ENCODE data around the gene ELL.

Gene ELL

GRCh38 chr19:18518639-18519038 is 3.2 kb downstream of the ELL start:
- TF ChIP-seq CTCF (IDR thresholded peaks at IDR 0.05; ENCODE audit: low read depth, low read length, missing control alignments): no peak
- no peak for DNase-seq
- in situ Hi-C loops (cut with HindIII; ENCODE audit: low pct_ligation_motif_present, low sequenced_read_pairs): no loop called here
- Histone ChIP-seq H3K4me3 (ENCODE audit: low read depth, low read length) (no peak overlapping the region), H3K27me3 (replicated peaks) (no peaks in the 10 kb centered on the region), H3K27ac (no peak overlapping the region), H3K36me3 (replicated peaks) (no peaks in the 10 kb centered on the region)

GRCh38 chr19:18517606-18518005 is 4.3 kb downstream of the ELL start:
- Histone ChIP-seq H3K27ac (no peak overlapping the region), H3K27me3 (replicated peaks) (no peaks in the 10 kb centered on the region), H3K36me3 (replicated peaks) (no peaks in the 10 kb centered on the region), H3K4me3 (ENCODE audit: low read depth, low read length) (no peak overlapping the region)
- TF ChIP-seq CTCF (IDR thresholded peaks at IDR 0.05; ENCODE audit: low read depth, low read length, missing control alignments): no peak
- DNase-seq: no peak
- in situ Hi-C loops (cut with HindIII; ENCODE audit: low pct_ligation_motif_present, low sequenced_read_pairs): no loop called here

- no peak for TF ChIP-seq CTCF (IDR thresholded peaks at IDR 0.05; ENCODE audit: low read depth, low read length, missing control alignments)
- no peak for DNase-seq
- H3K36me3 ChIP-seq (replicated peaks): no peaks in the 10 kb centered on the region
- in situ Hi-C loops (cut with HindIII; ENCODE audit: low pct_ligation_motif_present, low sequenced_read_pairs): no loop called here
- no peaks in the 10 kb centered on the region for H3K27me3 ChIP-seq (replicated peaks)
- H3K27ac ChIP-seq: no peak overlapping the region
- no peak overlapping the region for H3K4me3 ChIP-seq (ENCODE audit: low read depth, low read length)
Observed at GRCh38 chr19:18515959-18516358, 5.9 kb downstream of the ELL start.

- no peak for TF ChIP-seq CTCF (IDR thresholded peaks at IDR 0.05; ENCODE audit: low read depth, low read length, missing control alignments)
- H3K36me3 ChIP-seq (replicated peaks): no peaks in the 10 kb centered on the region
- peak; percentile 86 for DNase-seq
- no peaks in the 10 kb centered on the region for H3K27me3 ChIP-seq (replicated peaks)
- in situ Hi-C loops (cut with HindIII; ENCODE audit: low pct_ligation_motif_present, low sequenced_read_pairs): no loop called here
- no peak overlapping the region for H3K4me3 ChIP-seq (ENCODE audit: low read depth, low read length)
- H3K27ac ChIP-seq: peak overlapping the region; percentile 55
Observed at GRCh38 chr19:18514800-18515682, 6.8 kb downstream of the ELL start.

GRCh38 chr19:18513868-18514267 is 8.0 kb downstream of the ELL start:
- in situ Hi-C loops (cut with HindIII; ENCODE audit: low pct_ligation_motif_present, low sequenced_read_pairs): no loop called here
- peak overlapping the region; percentile 12 for H3K27ac ChIP-seq
- no peak for DNase-seq
- no peak overlapping the region for H3K4me3 ChIP-seq (ENCODE audit: low read depth, low read length)
- H3K27me3 ChIP-seq (replicated peaks): no peaks in the 10 kb centered on the region
- TF ChIP-seq CTCF (IDR thresholded peaks at IDR 0.05; ENCODE audit: low read depth, low read length, missing control alignments): no peak
- no peaks in the 10 kb centered on the region for H3K36me3 ChIP-seq (replicated peaks)

- no peak overlapping the region for H3K4me3 ChIP-seq (ENCODE audit: low read depth, low read length)
- no peak overlapping the region for H3K27ac ChIP-seq
- DNase-seq: no peak
- H3K27me3 ChIP-seq (replicated peaks): no peaks in the 10 kb centered on the region
- H3K36me3 ChIP-seq (replicated peaks): no peaks in the 10 kb centered on the region
- in situ Hi-C loops (cut with HindIII; ENCODE audit: low pct_ligation_motif_present, low sequenced_read_pairs): no loop called here
- no peak for TF ChIP-seq CTCF (IDR thresholded peaks at IDR 0.05; ENCODE audit: low read depth, low read length, missing control alignments)
Observed at GRCh38 chr19:18510216-18510615, 11.7 kb downstream of the ELL start.

Data from brain microvascular endothelial cell (primary cell).